ENCODE measurements around the gene DOCK2. TPM values are rescaled to one million over a fixed set of nuclear protein-coding genes. Genes with fewer than 3 reads are reported as not detected.
A peak's percentile ranks its signal among the peaks of the same experiment; 100 is the strongest.
"Not testable (repeated sequence)": the region's sequence is repeated elsewhere in the genome, so short reads cannot be mapped to it uniquely, and the experiment has no call there.

DOCK2 gene
- total RNA-seq, 1 experiment from 2014 or later: 3.5 TPM

DNA sequence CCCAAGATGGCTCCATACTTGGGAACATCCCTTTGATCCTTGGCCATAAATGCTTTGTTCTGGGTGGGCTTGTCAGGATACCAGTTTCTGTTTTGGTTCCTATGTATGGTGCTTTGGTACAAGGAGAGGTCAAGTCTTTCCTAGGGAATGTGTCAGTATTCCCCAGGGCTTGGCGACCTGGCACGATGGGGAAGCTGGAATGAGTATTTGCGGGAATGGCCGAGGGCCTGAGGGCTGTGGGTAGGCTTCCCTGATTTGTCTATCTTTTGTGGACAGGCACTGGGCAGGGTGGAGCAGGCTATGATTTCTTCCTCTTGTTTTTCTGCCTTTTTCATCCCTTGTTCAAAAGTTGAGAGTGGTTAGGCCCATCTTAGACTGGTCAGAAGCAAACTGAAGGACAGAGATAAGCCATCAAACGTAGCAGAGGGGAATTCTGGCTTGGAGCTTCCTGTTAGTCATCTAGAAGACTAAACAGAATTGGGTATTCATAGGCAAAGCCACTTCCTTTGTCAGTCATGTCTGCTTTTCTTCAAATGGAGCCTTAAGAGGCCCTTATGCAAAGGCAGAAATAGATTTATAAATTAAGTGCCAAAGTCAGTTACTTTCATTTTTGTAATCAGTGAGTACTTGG, 13.7 kb downstream of the DOCK2 start:
- Histone ChIP-seq H3K27ac (peak overlapping the region; percentile 71), H3K4me3 (no peak overlapping the region), H3K9me3 (replicated peaks) (no peaks in the 10 kb centered on the region), H3K27me3 (replicated peaks) (no peaks in the 10 kb centered on the region), H3K4me1 (replicated peaks) (peaks cover 26% of the 10 kb centered on the region), H3K36me3 (no peaks in the 10 kb centered on the region)
- peak in 1 of 2 experiments; percentile 71 for DNase-seq (ENCODE audit: low read depth in 1 of 2, low spot score in 2 of 2)

DNA sequence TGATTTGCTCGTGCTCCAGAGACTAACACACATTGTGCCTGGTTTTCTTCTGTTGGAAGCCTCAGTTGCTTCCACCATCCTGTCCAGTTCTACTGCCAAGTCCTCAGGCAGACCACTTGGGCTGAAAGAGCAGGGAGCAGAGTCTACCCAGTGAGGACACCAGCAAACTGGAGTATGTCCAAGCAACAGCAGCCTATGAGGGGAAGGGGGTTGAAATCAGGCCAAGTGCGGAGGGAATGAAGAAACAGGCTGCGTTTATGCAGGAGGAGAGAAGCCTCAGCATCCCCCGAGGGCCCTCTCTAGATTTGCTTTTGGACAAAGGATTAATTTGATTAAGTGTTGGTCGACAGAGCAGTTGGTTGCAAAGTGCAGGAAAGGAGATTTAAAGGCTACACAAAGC, 14.5 kb downstream of the DOCK2 start:
- no peaks in the 10 kb centered on the region for H3K36me3 ChIP-seq
- no peak for DNase-seq (ENCODE audit: low read depth in 1 of 2, low spot score in 2 of 2)
- peaks cover 26% of the 10 kb centered on the region for H3K4me1 ChIP-seq (replicated peaks)
- H3K27me3 ChIP-seq (replicated peaks): no peaks in the 10 kb centered on the region
- peak overlapping the region; percentile 71 for H3K27ac ChIP-seq
- no peaks in the 10 kb centered on the region for H3K9me3 ChIP-seq (replicated peaks)
- no peak overlapping the region for H3K4me3 ChIP-seq

DNA sequence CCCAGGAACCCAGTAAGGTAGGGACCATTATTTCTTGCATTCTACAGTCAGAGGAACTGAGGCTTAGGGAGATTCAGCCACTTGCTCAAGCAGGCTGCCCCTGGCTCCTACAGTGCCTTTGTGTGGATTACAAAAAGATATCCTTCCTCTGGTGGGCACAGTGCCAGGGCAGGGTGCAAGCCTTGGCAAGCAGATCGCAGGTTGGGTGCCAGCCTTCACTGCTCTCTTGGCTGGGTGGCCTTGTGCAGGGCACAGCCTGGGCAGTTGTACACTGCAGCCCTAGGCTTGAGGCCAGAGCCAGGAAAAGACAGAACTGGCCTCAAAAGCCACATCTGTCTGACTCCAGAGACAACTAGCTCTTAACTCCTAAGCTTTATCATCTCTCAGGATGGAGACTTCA, 15.0 kb downstream of the DOCK2 start:
- H3K4me3 ChIP-seq: no peak overlapping the region

DNA sequence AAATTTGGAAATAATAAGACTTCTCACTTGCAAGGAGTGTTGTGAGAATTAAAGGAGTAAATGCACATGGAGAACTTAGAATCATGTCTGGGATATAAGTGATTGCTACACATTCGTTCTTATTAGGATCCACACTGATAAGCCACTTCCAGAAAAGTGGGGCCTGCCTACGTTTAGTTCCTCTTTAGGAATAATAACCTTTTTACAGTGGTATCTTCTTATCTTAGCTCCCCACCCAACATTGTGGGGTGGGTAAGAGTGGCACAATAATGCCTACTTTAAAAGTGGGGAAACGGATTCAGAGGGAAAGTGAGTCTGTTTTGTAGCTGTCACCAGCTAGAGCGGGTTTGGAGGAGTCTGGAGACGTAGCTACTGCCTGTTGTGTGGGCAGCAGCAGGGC, 16.0 kb downstream of the DOCK2 start:
- no peaks in the 10 kb centered on the region for H3K9me3 ChIP-seq (replicated peaks)
- no peak overlapping the region for H3K27ac ChIP-seq
- peaks cover 22% of the 10 kb centered on the region for H3K4me1 ChIP-seq (replicated peaks)
- H3K4me3 ChIP-seq: no peak overlapping the region
- H3K36me3 ChIP-seq: no peaks in the 10 kb centered on the region
- H3K27me3 ChIP-seq (replicated peaks): no peaks in the 10 kb centered on the region
- DNase-seq (ENCODE audit: low read depth in 1 of 2, low spot score in 2 of 2): no peak

More for the DNA sequence above, 15.0 kb downstream of the DOCK2 start:
- no peak overlapping the region for H3K27ac ChIP-seq
- H3K36me3 ChIP-seq: no peaks in the 10 kb centered on the region
- no peaks in the 10 kb centered on the region for H3K27me3 ChIP-seq (replicated peaks)
- no peak for DNase-seq (ENCODE audit: low read depth in 1 of 2, low spot score in 2 of 2)
- H3K4me1 ChIP-seq (replicated peaks): peaks cover 26% of the 10 kb centered on the region
- H3K9me3 ChIP-seq (replicated peaks): no peaks in the 10 kb centered on the region

DNA sequence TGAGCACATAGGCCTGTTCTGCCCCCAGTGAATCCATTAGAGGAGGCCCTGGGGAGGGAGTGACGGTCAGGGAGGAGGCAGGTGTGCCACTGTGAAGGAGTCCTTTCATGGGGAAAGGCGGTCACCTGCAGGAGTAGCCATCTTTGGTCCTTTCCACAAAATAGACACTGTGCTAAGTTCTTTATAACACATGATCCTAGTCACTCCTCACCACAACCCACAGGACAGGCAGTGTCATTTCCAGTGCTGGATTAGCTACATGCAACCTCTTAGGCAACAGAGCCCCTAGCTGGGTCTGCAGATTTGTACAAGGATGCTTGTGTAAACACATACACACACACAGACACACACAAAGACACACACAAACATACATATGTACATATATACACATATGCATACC, 18.3 kb downstream of the DOCK2 start:
- Histone ChIP-seq H3K36me3 (no peaks in the 10 kb centered on the region), H3K27ac (no peak overlapping the region), H3K9me3 (replicated peaks) (no peaks in the 10 kb centered on the region), H3K4me3 (no peak overlapping the region), H3K4me1 (replicated peaks) (peaks cover 14% of the 10 kb centered on the region), H3K27me3 (replicated peaks) (no peaks in the 10 kb centered on the region)
- no peak for DNase-seq (ENCODE audit: low read depth in 1 of 2, low spot score in 2 of 2)

DNA sequence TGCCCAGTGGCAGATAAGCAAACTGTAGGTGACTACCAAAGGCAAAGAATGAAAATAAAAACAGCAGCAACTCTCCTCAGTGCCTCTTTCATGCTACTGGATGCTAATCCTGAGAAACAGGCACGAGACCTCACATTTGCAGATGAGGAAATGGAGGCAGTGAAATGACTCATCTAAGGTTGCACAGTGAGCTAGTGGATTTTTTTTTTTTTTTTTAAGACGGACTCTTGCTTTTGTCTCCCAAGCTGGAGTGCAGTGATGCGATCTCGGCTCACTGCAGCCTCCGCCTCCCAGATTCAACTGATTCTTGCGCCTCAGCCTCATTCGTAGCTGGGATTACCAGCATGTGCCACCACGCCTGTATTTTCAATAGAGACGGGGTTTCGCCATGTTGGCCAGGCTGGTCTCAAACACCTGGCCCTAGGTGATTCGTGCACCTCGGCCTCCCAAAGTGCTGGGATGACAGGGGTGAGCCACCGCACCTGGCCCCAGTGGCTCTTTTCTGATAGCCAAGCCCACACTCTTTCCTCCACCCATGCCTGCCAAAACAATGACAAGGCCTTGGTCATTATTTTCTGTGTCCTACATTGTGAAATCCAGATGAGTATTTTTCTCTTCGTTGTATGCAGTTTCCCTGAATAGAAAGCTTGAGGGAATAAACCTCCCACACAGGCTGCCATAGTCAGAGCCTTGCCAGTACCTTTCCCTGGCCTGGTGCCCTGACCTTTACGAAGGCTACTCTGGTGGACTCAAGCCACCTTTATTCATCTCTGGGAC, 19.2 kb downstream of the DOCK2 start:
- Histone ChIP-seq H3K36me3 (no peaks in the 10 kb centered on the region), H3K27ac (no peak overlapping the region), H3K27me3 (replicated peaks) (no peaks in the 10 kb centered on the region), H3K4me3 (no peak overlapping the region), H3K4me1 (replicated peaks) (peaks cover 4% of the 10 kb centered on the region), H3K9me3 (replicated peaks) (no peaks in the 10 kb centered on the region)
- peak in 1 of 2 experiments; percentile 7 for DNase-seq (ENCODE audit: low read depth in 1 of 2, low spot score in 2 of 2)

DNA sequence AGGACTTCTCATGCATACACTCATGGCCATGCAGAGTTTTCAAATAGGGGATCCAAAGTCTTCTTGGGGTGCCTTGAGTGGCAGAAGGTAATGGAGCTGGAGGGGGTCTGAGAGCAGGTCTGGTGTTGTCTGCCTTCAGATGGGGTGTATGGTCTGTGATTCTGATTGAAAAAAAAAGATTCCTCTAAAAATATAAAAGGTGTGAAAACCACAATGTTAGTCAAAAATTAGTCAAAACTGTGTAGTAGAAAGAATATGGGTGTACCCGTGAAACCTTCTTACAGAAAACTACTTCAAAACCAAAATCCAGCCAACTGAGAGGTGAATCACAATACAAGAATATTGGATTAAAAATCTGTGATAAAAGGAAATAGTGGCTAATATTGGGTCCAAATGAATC, 20.1 kb downstream of the DOCK2 start:
- no peaks in the 10 kb centered on the region for H3K9me3 ChIP-seq (replicated peaks)
- no peaks in the 10 kb centered on the region for H3K27me3 ChIP-seq (replicated peaks)
- no peaks in the 10 kb centered on the region; the same call in 1 of the 2 replicates for H3K4me1 ChIP-seq (replicated peaks)
- H3K36me3 ChIP-seq: no peaks in the 10 kb centered on the region
- no peak overlapping the region for H3K4me3 ChIP-seq
- no peak for DNase-seq (ENCODE audit: low read depth in 1 of 2, low spot score in 2 of 2)
- H3K27ac ChIP-seq: no peak overlapping the region

DNA sequence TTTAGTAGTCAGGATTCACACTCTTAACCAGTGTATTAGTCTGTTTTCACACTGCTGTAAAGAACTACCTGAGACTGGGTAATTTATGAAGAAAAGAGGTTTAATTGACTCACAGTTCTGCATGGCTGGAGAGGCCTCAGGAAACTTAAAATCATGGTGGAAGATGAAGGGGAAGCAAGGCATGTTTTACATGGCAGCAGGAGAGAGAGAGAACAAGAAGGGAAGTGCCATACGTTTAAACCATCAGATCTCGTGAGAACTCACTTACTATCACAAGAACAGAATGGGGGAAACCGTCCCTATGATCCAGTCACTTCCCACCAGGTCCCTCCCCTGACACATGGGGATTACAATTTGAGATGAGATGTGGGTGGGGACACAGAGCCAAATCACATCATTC, 25.4 kb downstream of the DOCK2 start:
- DNase-seq (ENCODE audit: low read depth in 1 of 2, low spot score in 2 of 2); H3K27me3 ChIP-seq (replicated peaks); H3K36me3 ChIP-seq; H3K4me3 ChIP-seq; H3K4me1 ChIP-seq (replicated peaks); H3K27ac ChIP-seq; H3K9me3 ChIP-seq (replicated peaks): not testable (repeated sequence)

DNA sequence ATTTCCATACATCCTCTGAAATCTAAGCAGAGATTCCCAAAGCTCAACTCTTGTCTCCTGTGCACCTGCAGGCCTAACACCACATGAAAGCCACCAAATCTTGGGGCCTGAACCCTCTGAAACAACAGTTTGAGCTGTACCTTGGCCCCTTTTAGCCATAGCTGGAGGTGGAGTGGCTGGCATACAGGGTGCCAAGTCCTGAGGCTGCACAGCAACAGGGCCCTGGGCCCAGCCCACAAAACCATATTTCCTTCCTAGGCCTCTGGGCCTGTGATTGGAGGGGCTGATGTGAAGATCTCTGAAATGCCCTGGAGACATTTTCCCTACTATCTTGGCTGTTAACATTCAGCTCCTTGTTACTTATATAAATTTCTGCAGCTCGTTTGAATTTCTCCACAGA, 26.5 kb downstream of the DOCK2 start:
- DNase-seq (ENCODE audit: low read depth in 1 of 2, low spot score in 2 of 2): no peak

DNA sequence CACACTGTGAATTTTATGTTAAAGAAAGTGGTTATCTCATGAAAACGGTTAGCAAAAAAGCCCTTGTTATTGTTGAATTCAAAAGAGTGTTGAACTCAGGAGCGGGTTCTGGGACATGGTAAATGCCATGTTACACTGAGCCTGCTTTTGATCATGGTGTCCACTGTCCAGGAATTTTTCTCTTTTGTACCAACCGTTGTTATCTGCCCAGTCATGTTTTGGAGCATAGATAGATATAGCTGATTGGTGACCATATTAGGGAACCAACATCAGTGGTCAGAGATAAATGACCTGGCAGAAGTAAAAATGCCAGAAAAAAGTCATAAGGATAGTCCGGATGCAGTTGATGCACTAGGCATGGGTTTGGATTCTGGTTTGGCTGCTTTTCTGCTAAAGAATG, 29.3 kb downstream of the DOCK2 start:
- no peaks in the 10 kb centered on the region for H3K36me3 ChIP-seq
- peaks cover 33% of the 10 kb centered on the region for H3K4me1 ChIP-seq (replicated peaks)
- no peaks in the 10 kb centered on the region for H3K9me3 ChIP-seq (replicated peaks)
- H3K27ac ChIP-seq: no peak overlapping the region
- no peak for DNase-seq (ENCODE audit: low read depth in 1 of 2, low spot score in 2 of 2)
- H3K4me3 ChIP-seq: no peak overlapping the region
- no peaks in the 10 kb centered on the region for H3K27me3 ChIP-seq (replicated peaks)

More for the DNA sequence above, 26.5 kb downstream of the DOCK2 start:
- H3K36me3 ChIP-seq: no peaks in the 10 kb centered on the region
- H3K4me3 ChIP-seq: no peak overlapping the region
- peaks cover 8% of the 10 kb centered on the region for H3K4me1 ChIP-seq (replicated peaks)
- H3K27me3 ChIP-seq (replicated peaks): no peaks in the 10 kb centered on the region
- H3K9me3 ChIP-seq (replicated peaks): no peaks in the 10 kb centered on the region
- H3K27ac ChIP-seq: no peak overlapping the region

DNA sequence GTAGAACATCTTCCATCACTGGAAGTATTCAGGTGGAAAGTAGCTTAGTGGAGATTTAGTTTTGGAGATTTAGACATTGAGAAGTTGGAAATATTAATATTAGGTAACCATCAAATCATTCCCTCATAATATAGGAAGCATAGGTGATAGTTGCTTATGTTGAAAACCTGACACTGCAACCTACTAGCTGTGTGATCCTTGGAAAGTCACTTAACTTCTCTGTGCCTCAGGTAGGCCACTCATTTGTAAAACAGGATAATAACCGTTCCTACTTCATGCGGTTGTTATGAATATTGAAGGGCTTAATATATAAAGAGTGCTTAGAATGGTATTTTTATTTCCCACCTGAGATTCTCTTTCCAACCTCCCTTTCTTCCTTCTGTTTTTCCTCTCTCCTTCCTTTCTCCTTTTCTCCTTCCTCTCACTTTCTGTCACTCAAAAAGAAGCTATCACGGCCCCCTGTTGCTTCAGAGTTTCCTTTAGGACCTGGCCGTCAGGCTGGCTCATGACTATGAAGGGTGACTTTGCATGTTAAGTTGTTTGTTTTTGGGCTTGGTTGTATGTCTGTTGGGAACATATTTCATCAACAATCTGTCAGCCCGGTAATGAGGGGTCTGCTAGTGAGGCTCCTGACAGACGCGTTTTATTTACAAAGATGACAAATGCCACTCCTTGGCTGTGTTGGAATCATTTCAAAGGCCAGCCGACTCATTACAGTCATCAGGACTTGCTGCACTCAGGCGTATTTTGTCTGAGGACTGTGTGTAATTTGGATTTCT, 31.0 kb downstream of the DOCK2 start:
- DNase-seq (ENCODE audit: low read depth in 1 of 2, low spot score in 2 of 2): peak; percentile 70 to 85
- H3K27ac ChIP-seq: peak overlapping the region; percentile 38
- H3K27me3 ChIP-seq (replicated peaks): no peaks in the 10 kb centered on the region
- no peaks in the 10 kb centered on the region for H3K9me3 ChIP-seq (replicated peaks)
- H3K4me1 ChIP-seq (replicated peaks): peaks cover 33% of the 10 kb centered on the region
- H3K36me3 ChIP-seq: no peaks in the 10 kb centered on the region
- no peak overlapping the region for H3K4me3 ChIP-seq

DNA sequence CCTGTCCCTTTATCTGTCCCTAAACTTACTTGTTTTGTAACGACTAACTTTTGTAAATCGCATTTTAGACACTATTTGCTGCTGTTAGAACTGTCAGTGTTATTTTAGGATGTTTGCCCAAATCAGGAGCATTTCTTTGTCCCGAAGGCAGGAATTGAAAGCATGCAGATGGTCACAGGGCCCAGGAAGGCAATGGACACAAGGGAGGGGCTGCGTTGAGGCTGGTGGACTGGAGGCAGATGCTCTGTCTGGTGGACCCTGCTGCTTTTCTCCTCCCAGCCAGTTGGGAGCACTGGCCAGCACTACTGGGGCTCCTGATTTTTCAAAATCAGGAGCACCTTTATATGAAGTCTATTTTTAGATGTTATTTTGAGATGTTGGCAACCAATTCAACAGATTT, 31.7 kb downstream of the DOCK2 start:
- H3K4me3 ChIP-seq: no peak overlapping the region
- H3K27ac ChIP-seq: peak overlapping the region; percentile 38
- no peaks in the 10 kb centered on the region for H3K36me3 ChIP-seq
- H3K4me1 ChIP-seq (replicated peaks): peaks cover 33% of the 10 kb centered on the region
- H3K27me3 ChIP-seq (replicated peaks): no peaks in the 10 kb centered on the region
- peak; percentile 80 to 83 for DNase-seq (ENCODE audit: low read depth in 1 of 2, low spot score in 2 of 2)
- H3K9me3 ChIP-seq (replicated peaks): no peaks in the 10 kb centered on the region

DNA sequence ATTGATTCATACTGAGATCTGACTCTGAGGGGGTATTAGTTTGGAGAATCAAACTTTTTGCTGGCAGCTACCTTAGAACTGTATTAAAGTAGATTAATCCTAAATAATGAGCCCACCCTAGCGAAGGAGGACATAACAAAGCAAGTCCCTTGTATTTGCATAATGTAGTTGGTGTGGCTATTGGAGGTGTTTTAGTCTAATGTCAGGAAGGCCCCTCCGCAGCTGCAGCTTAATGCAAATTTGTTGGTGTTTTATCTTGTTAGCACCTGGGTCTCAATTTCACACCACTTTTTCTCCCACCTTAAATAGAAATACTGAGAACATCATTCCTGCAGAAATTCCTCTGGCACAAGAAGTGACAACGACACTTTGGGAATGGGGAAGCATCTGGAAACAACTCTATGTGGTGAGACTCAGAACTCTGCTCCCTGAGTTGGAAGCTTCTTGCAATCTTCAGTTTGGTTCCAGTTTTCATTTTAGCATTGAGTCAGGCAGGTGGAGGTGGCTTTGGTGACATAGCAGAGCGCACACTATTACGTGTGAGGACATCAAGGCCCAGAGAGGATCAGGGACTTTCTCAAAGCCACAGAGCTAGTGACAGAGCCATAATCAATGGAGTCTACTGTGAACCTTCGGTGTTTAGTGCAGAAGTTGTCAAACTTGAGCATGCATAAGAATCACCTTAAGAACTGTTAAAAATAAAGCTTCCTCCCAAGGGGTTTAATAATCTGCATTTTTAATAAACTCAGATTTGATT, 33.9 kb downstream of the DOCK2 start:
- H3K27ac ChIP-seq: no peak overlapping the region
- H3K27me3 ChIP-seq (replicated peaks): no peaks in the 10 kb centered on the region
- peaks cover 33% of the 10 kb centered on the region for H3K4me1 ChIP-seq (replicated peaks)
- H3K9me3 ChIP-seq (replicated peaks): no peaks in the 10 kb centered on the region
- no peak for DNase-seq (ENCODE audit: low read depth in 1 of 2, low spot score in 2 of 2)
- no peaks in the 10 kb centered on the region for H3K36me3 ChIP-seq
- H3K4me3 ChIP-seq: no peak overlapping the region
